Astrocyte of the spinal cord (primary cell): ENCODE data around the gene LCK.
"Not testable (repeated sequence)": the region's sequence is repeated elsewhere in the genome, so short reads cannot be mapped to it uniquely, and the experiment has no call there.

Experiments
- DNase-seq: peaks from one replicate; pipeline ENCODE4 v3.0.0; 2011; ENCODE audit warnings: low read depth, low spot score
- H3K4me3 ChIP-seq: 2 replicates; pipeline ENCODE4 v1.5.1; 2011; ENCODE audit warnings: low read depth, mild to moderate bottlenecking, low read length, moderate library complexity
- CTCF ChIP-seq: IDR thresholded peaks from 2 replicates; pipeline ENCODE4 v1.5.1; 2012; ENCODE audit warnings: low read depth, mild to moderate bottlenecking, low read length, inconsistent platforms
- in situ Hi-C: cut with HindIII; loops from 2 replicates; pipeline ENCODE4 v1.10.0; 2017; ENCODE audit warnings: low sequenced_read_pairs

LCK gene

GRCh38 chr1:32286763-32287162, 35.7 kb downstream of the LCK start:
- in situ Hi-C loops, result no loop called here
- no peak for TF ChIP-seq CTCF
- H3K4me3 ChIP-seq, result no peak overlapping the region
- DNase-seq, result no peak

- in situ Hi-C loops, result no loop called here
Observed at GRCh38 chr1:32289256-32289655, 38.2 kb downstream of the LCK start.

GRCh38 chr1:32291145-32291707, 40.2 kb downstream of the LCK start:
- H3K4me3 ChIP-seq, result peak overlapping the region; percentile 91
- DNase-seq, result peak; percentile 44
- TF ChIP-seq CTCF, result no peak
- in situ Hi-C loops, result no loop called here

More at GRCh38 chr1:32289256-32289655, 38.2 kb downstream of the LCK start:
- no peak for DNase-seq
- H3K4me3 ChIP-seq, result no peak overlapping the region
- TF ChIP-seq CTCF, result no peak

- peak within 1 kb of the TSS; percentile 91 for H3K4me3 ChIP-seq
- in situ Hi-C loops, result no loop called here
- DNase-seq, result peak; percentile 96
- no peak for TF ChIP-seq CTCF
Observed at GRCh38 chr1:32291708-32292538, 40.9 kb downstream of the LCK start, which contains the start of gene HDAC1. HDAC1 (plus strand) TSS chr1:32292083; CDS start chr1:32292170, 87 bp downstream.

GRCh38 chr1:32298211-32298610, 47.1 kb downstream of the LCK start:
- DNase-seq, H3K4me3 ChIP-seq, in situ Hi-C loops: not testable (repeated sequence)

- H3K4me3 ChIP-seq, result no peak overlapping the region
- in situ Hi-C loops, result no loop called here
- TF ChIP-seq CTCF, result no peak
- DNase-seq, result no peak
Observed at GRCh38 chr1:32299327-32299726, 48.3 kb downstream of the LCK start.

- in situ Hi-C loops, result no loop called here
- no peak for TF ChIP-seq CTCF
- DNase-seq, result no peak
Observed at GRCh38 chr1:32303358-32303757, 52.3 kb downstream of the LCK start.

More at GRCh38 chr1:32303358-32303757, 52.3 kb downstream of the LCK start:
- no peak overlapping the region for H3K4me3 ChIP-seq
